Measurements from ENCODE around the gene PPFIBP2. TPM values are rescaled to one million over a fixed set of nuclear protein-coding genes. Genes with fewer than 3 reads are reported as not detected.

Gene PPFIBP2
- total and polyA plus RNA-seq, 10 of the 15 experiments (the other 5 are each of a cell fraction or from before 2014, with no cell fraction given), result 17.3 to 56.3 (median 39.2) TPM

- SMC1A ChIA-PET (ENCODE audit: uncharacterized antibody, unreplicated experiment), result interaction anchor here (1.1 to 3.8 kb wide), 4 partner anchors 29 to 316 kb away, joined by 3 to 17 read pairs (median 9); no protein-coding TSS in a partner anchor
- 93% methylated on average over 2 of the region's 2 CpGs for WGBS (ENCODE audit: insufficient coverage, insufficient replicate concordance, low lambda C conversion rate, missing lambda C conversion rate)
- no peaks in the 10 kb centered on the region for H3K9me3 ChIP-seq (replicated peaks; ENCODE audit: control insufficient read depth, insufficient read depth, low read length)
- no peak for FAIRE-seq
- BruUV-seq (replicated peaks), result no TSS peak
- CTCF ChIA-PET, result interaction anchor here (1.0 to 4.3 kb wide), 7 partner anchors 10 to 314 kb away, joined by 3 to 61 read pairs (median 9); partner anchors contain the start of gene PPFIBP2
- no peaks in the 10 kb centered on the region for H3K27me3 ChIP-seq (replicated peaks in 1 of 2; ENCODE audit: control insufficient read depth in 2 of 2, insufficient read depth in 2 of 2, low read length in 1 of 2)
- no peak overlapping the region for H2AFZ ChIP-seq (ENCODE audit: control insufficient read depth, low read depth, low read length)
- no peak overlapping the region for H3K4me2 ChIP-seq (ENCODE audit: control insufficient read depth, insufficient read depth)
- POLR2A ChIA-PET, result no interaction called here
- in situ Hi-C loops (cut with MboI) (no loop called here), intact Hi-C loops (cut with micrococcal nuclease; ENCODE audit: unreplicated experiment) (loop anchor here (5.0 kb wide), 1 partner anchor 90 kb away; no protein-coding TSS in a partner anchor)
- H3K27ac ChIP-seq (ENCODE audit: control insufficient read depth, insufficient read depth), result no peak overlapping the region
- no peak overlapping the region for H3K4me3 ChIP-seq
- H4K20me1 ChIP-seq (ENCODE audit: control insufficient read depth, insufficient read depth), result no peaks in the 10 kb centered on the region
- RAD21 ChIA-PET (ENCODE audit: unreplicated experiment), result interaction anchor here (1.1 to 1.3 kb wide), 2 partner anchors 18 to 315 kb away, joined by 4 to 6 read pairs; no protein-coding TSS in a partner anchor
- H3K79me2 ChIP-seq (ENCODE audit: control insufficient read depth, insufficient read depth, low read length), result no peaks in the 10 kb centered on the region
- no peak for DNase-seq (ENCODE audit: low read depth, low spot score)
- H3K4me1 ChIP-seq (ENCODE audit: control insufficient read depth, insufficient read depth, low read length), result peaks cover 29% of the 10 kb centered on the region
- TF ChIP-seq PAX8 (IDR thresholded peaks at IDR 0.05) (no peak), POLR2A (IDR thresholded peaks at IDR 0.05; ENCODE audit: low read depth, low read length) (peak; percentile 48; the same call in 1 of the 2 replicates)
- no peak for ATAC-seq
- peaks cover 1 to 13% of the 10 kb centered on the region in 2 experiments; a peak in 3 of 4 replicates for H3K36me3 ChIP-seq (ENCODE audit: control insufficient read depth in 2 of 2, insufficient read depth in 2 of 2, low read length in 1 of 2)
- H3K9ac ChIP-seq (ENCODE audit: control insufficient read depth, insufficient read depth, low read length), result no peak overlapping the region
These were observed 153.7 kb downstream of the PPFIBP2 start for GRCh38 chr11:7667460-7667859.

DNA sequence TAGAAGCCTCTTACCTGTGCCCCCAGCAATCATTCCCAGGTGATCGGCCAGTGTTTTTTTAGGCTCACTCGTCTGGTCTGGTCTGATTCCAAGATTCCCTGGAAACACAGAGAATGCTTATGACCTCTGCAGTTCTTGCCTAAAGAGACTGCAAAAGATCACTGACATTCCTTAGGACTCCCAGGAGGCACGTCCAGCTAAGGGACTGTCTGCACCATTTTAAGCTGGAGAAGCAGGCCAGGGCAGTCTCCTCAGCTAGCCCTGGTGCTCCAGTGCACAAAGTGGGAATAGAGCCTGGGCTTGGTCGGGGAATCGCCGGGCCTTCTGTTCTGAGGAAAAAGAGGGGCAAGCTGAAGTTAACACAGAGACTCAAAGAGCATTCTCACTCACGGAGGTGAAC lies 154.7 kb downstream of the PPFIBP2 start:
- in situ Hi-C loops (cut with MboI) (no loop called here), intact Hi-C loops (cut with micrococcal nuclease; ENCODE audit: unreplicated experiment) (loop anchor here (5.0 kb wide), 1 partner anchor 91 kb away; no protein-coding TSS in a partner anchor)
- ATAC-seq, result no peak
- DNase-seq (ENCODE audit: low read depth, low spot score), result no peak
- POLR2A ChIA-PET, result no interaction called here
- WGBS (ENCODE audit: insufficient coverage, insufficient replicate concordance, low lambda C conversion rate, missing lambda C conversion rate), result 91% methylated on average over 7 of the region's 7 CpGs
- no peaks in the 10 kb centered on the region for H4K20me1 ChIP-seq (ENCODE audit: control insufficient read depth, insufficient read depth)
- CTCF ChIA-PET, result interaction anchor here (1.4 kb wide), 1 partner anchor 97 kb away, joined by 5 read pairs; no protein-coding TSS in a partner anchor
- no peak overlapping the region for H3K9ac ChIP-seq (ENCODE audit: control insufficient read depth, insufficient read depth, low read length)
- no peaks in the 10 kb centered on the region for H3K27me3 ChIP-seq (replicated peaks in 1 of 2; ENCODE audit: control insufficient read depth in 2 of 2, insufficient read depth in 2 of 2, low read length in 1 of 2)
- no peak overlapping the region for H3K27ac ChIP-seq (ENCODE audit: control insufficient read depth, insufficient read depth)
- no peak overlapping the region for H2AFZ ChIP-seq (ENCODE audit: control insufficient read depth, low read depth, low read length)
- no peaks in the 10 kb centered on the region for H3K9me3 ChIP-seq (replicated peaks; ENCODE audit: control insufficient read depth, insufficient read depth, low read length)
- no peak overlapping the region for H3K4me2 ChIP-seq (ENCODE audit: control insufficient read depth, insufficient read depth)
- FAIRE-seq, result no peak
- TF ChIP-seq ZNF592 (IDR thresholded peaks at IDR 0.05), result no peak
- no peak for TF ChIP-seq ESRRA (IDR thresholded peaks at IDR 0.05; ENCODE audit: low read length)
- TF ChIP-seq, protein P1, sequence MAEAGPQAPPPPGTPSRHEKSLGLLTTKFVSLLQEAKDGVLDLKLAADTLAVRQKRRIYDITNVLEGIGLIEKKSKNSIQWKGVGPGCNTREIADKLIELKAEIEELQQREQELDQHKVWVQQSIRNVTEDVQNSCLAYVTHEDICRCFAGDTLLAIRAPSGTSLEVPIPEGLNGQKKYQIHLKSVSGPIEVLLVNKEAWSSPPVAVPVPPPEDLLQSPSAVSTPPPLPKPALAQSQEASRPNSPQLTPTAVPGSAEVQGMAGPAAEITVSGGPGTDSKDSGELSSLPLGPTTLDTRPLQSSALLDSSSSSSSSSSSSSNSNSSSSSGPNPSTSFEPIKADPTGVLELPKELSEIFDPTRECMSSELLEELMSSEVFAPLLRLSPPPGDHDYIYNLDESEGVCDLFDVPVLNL (IDR thresholded peaks at IDR 0.05; ENCODE audit: low read depth, low read length), result no peak
- TF ChIP-seq NFIC (IDR thresholded peaks at IDR 0.05; ENCODE audit: low read depth, low read length), result no peak
- TF ChIP-seq ZNF207 (IDR thresholded peaks at IDR 0.05; ENCODE audit: borderline replicate concordance), result no peak
- TF ChIP-seq CBX5 (IDR thresholded peaks at IDR 0.05; ENCODE audit: low read depth), result no peak
- no peak for TF ChIP-seq IRF4 (IDR thresholded peaks at IDR 0.05; ENCODE audit: low read depth, low read length)
- no peak for TF ChIP-seq POLR2AphosphoS2 (IDR thresholded peaks at IDR 0.05; ENCODE audit: low read depth, low read length)
- H3K4me3 ChIP-seq, result no peak overlapping the region
- H3K79me2 ChIP-seq (ENCODE audit: control insufficient read depth, insufficient read depth, low read length), result peaks cover 2% of the 10 kb centered on the region
- no TSS peak for BruUV-seq (replicated peaks)
- SMC1A ChIA-PET (ENCODE audit: uncharacterized antibody, unreplicated experiment), result interaction anchor here (1.6 kb wide), 1 partner anchor 287 kb away, joined by 4 read pairs; no protein-coding TSS in a partner anchor
- RAD21 ChIA-PET (ENCODE audit: unreplicated experiment), result no interaction called here
- H3K36me3 ChIP-seq (ENCODE audit: control insufficient read depth in 2 of 2, insufficient read depth in 2 of 2, low read length in 1 of 2), result peaks cover 1 to 13% of the 10 kb centered on the region in 2 experiments; a peak in 3 of 4 replicates
- H3K4me1 ChIP-seq (ENCODE audit: control insufficient read depth, insufficient read depth, low read length), result peaks cover 36% of the 10 kb centered on the region

All from GM12878 (cell line).